Adrenal gland (tissue), 5 donors: ENCODE results near the gene ERN1.

Source experiments
- CTCF ChIP-seq, 6 experiments: fragments of 450-650 bp in 4 of 6; fragments of 200-600 bp in 2 of 6; sonication (generic) in 1 of 6; IDR thresholded peaks; 1 replicate in 5 of 6; 2 replicates in 1 of 6; pipeline versions ENCODE4 v1.5.1 to v1.8.0; 2016 to 2021; ENCODE audit warnings: antibody characterized with exemption in 6 of 6, mild to moderate bottlenecking in 2 of 6, moderate library complexity in 1 of 6
- POLR2A ChIP-seq, 2 donors: fragments of 450-650 bp; IDR thresholded peaks; one replicate each; pipeline ENCODE4 v1.6.1; 2017; ENCODE audit warnings: antibody characterized with exemption in 2 of 2, mild to moderate bottlenecking in 2 of 2, moderate library complexity in 1 of 2
- donor health status: DM: no; HTN: no; CAD: no.

- TF ChIP-seq POLR2A (IDR thresholded peaks at IDR 0.05) = no peak
- no peak for TF ChIP-seq CTCF (IDR thresholded peaks at IDR 0.05)
Observed at GRCh38 chr17:64022611-64023063, 107.3 kb downstream of the ERN1 start.
